ENCODE results near the gene ARHGAP15.

DNA sequence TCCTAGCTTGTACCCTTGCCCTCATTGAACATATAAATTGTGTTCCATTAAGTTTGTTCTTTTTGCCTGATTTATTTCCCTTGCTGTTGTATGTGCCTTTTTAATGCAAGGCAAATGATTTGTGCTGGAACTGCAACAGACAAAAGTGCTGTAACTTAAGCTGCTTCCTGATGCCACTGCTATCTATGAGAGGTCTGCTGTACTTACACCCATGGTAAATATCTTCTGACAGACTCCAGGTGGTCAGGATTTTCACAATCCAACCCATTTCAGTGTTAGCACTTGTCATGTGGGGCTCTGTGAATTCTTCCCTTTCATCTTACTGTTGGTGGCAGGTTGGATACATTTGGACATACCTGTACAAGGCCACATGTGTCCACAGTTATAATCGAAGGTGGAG is 63.5 kb downstream of the ARHGAP15 start:
- TF ChIP-seq USF1 (IDR thresholded peaks at IDR 0.05) = no peak
- TF ChIP-seq, protein P1, sequence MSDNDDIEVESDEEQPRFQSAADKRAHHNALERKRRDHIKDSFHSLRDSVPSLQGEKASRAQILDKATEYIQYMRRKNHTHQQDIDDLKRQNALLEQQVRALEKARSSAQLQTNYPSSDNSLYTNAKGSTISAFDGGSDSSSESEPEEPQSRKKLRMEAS (IDR thresholded peaks at IDR 0.05) = no peak
- no peak for TF ChIP-seq EP300 (IDR thresholded peaks at IDR 0.05; ENCODE audit: borderline replicate concordance)

All from Ishikawa (cell line).